HepG2 (cell line): Measurements from ENCODE around the gene ZFAND6. TPM values are rescaled to one million over a fixed set of nuclear protein-coding genes. Genes with fewer than 3 reads are reported as not detected.

Experiments
- AGO1 ChIP-seq: fragments of 200-400 bp; formaldehyde crosslinking; IDR thresholded peaks from 2 replicates; pipeline ENCODE4 v1.6.1; 2017; ENCODE audit warnings: mild to moderate bottlenecking, low read depth, low read length, moderate library complexity; ENCODE audit not compliant: poor library complexity, severe bottlenecking
- BCL6 ChIP-seq: IDR thresholded peaks from 2 replicates; pipeline ENCODE4 v1.6.1; 2016; ENCODE audit warnings: missing genetic modification reagents, missing compliant biosample characterization
- CBX1 ChIP-seq: IDR thresholded peaks from one replicate; pipeline ENCODE4 v1.6.1; 2016; ENCODE audit warnings: antibody characterized with exemption, low read depth
- CEBPB ChIP-seq: IDR thresholded peaks from 2 replicates; pipeline ENCODE4 v1.6.1; 2011; ENCODE audit warnings: low read depth, low read length, improper control_type of control experiment, borderline replicate concordance
- FOXK1 ChIP-seq: sonication (generic); formaldehyde crosslinking; IDR thresholded peaks from 2 replicates; pipeline ENCODE4 v1.4.0; 2020; ENCODE audit warnings: low read depth, missing genetic modification reagents, borderline replicate concordance
- FOXP4 ChIP-seq: sonication (generic); formaldehyde crosslinking; IDR thresholded peaks from 2 replicates; pipeline ENCODE4 v1.4.0; 2020; ENCODE audit warnings: missing genetic modification reagents
- JUND ChIP-seq: sonication (generic); formaldehyde crosslinking; IDR thresholded peaks from 2 replicates; pipeline ENCODE4 v1.8.0; 2022; ENCODE audit warnings: mild to moderate bottlenecking, missing genetic modification reagents
- KDM5A ChIP-seq: fragments of 200-600 bp; sonication (generic); IDR thresholded peaks from 2 replicates; pipeline ENCODE4 v1.7.0; 2018; ENCODE audit warnings: antibody characterized with exemption, mild to moderate bottlenecking, low read length, borderline replicate concordance
- MED13 ChIP-seq: sonication (generic); formaldehyde crosslinking; IDR thresholded peaks from 2 replicates; pipeline ENCODE4 v1.5.0; 2020; ENCODE audit warnings: missing genetic modification reagents
- MLXIP ChIP-seq: sonication (generic); formaldehyde crosslinking; IDR thresholded peaks from 2 replicates; pipeline ENCODE4 v1.9.0; 2021; ENCODE audit warnings: missing genetic modification reagents, borderline replicate concordance
- NFE2 ChIP-seq: sonication (generic); formaldehyde crosslinking; IDR thresholded peaks from 2 replicates; pipeline ENCODE4 v1.4.0; 2020; ENCODE audit warnings: missing genetic modification reagents
- ONECUT2 ChIP-seq: sonication (generic); formaldehyde crosslinking; IDR thresholded peaks from 2 replicates; pipeline ENCODE4 v1.4.0; 2020; ENCODE audit warnings: missing genetic modification reagents
- PCBP1 ChIP-seq: fragments of 200-400 bp; formaldehyde crosslinking; IDR thresholded peaks from 2 replicates; pipeline ENCODE4 v1.6.1; 2017; ENCODE audit warnings: mild to moderate bottlenecking, low read depth, low read length, borderline replicate concordance
- PRDM15 ChIP-seq: sonication (generic); formaldehyde crosslinking; IDR thresholded peaks from 2 replicates; pipeline ENCODE4 v1.4.0; 2020; ENCODE audit warnings: missing genetic modification reagents
- RORA ChIP-seq: sonication (generic); formaldehyde crosslinking; IDR thresholded peaks from 2 replicates; pipeline ENCODE4 v1.5.0; 2020; ENCODE audit warnings: mild to moderate bottlenecking, missing genetic modification reagents, moderate library complexity
- THAP11 ChIP-seq: IDR thresholded peaks from 2 replicates; pipeline ENCODE4 v1.6.1; 2016; ENCODE audit warnings: missing biosample characterization, missing genetic modification reagents
- THAP8 ChIP-seq: sonication (generic); formaldehyde crosslinking; IDR thresholded peaks from 2 replicates; pipeline ENCODE4 v1.5.1; 2020; ENCODE audit warnings: missing genetic modification reagents, mild to moderate bottlenecking, borderline replicate concordance
- TRAFD1 ChIP-seq: sonication (generic); formaldehyde crosslinking; IDR thresholded peaks from 2 replicates; pipeline ENCODE4 v1.5.1; 2020; ENCODE audit warnings: missing genetic modification reagents, mild to moderate bottlenecking, borderline replicate concordance
- ZNF234 ChIP-seq: sonication (generic); formaldehyde crosslinking; conservative IDR thresholded peaks from 2 replicates; pipeline ENCODE4 v1.5.1; 2020; ENCODE audit warnings: mild to moderate bottlenecking, missing genetic modification reagents
- polyA plus RNA-seq, 8 experiments: library from polyadenylated mRNA; depleted of rRNA in 3 of 8; stranded (reverse) in 7 of 8; unstranded in 1 of 8; fragments of >200 nt; fragmentation: Illumina TruSeq in 4 of 8; extraction: Trizol in 4 of 8; gene quantifications; 2 replicates each; pipeline versions ENCODE4 v1.2.1 to v1.2.3, GENCODE V29; 2011 to 2016; ENCODE audit warnings: low read depth in 4 of 8, missing spikeins in 1 of 8, mixed read lengths in 1 of 8; ENCODE audit not compliant: insufficient read depth in 1 of 8
- total RNA-seq, 5 experiments: library from RNA; depleted of rRNA; stranded (reverse); fragments of >200 nt; fragmentation: Illumina TruSeq; extraction: Trizol; gene quantifications; 2 replicates each; pipeline ENCODE4 v1.2.3, GENCODE V29; 2016; ENCODE audit warnings: low read depth in 1 of 5

ZFAND6 gene
- total and polyA plus RNA-seq, 2 of the 13 experiments (the other 11 are each of a cell fraction or from before 2014, with no cell fraction given) = 84.2 to 115 TPM

- TF ChIP-seq RORA (CRISPR knock-in tag) (no peak), JUND (0 out of 2 replicates have a peak, but pooled peaks have one; percentile 11), NFE2 (no peak), MED13 (CRISPR knock-in tag) (no peak), PCBP1 (no peak), FOXP4 (CRISPR knock-in tag) (peak; percentile 52; the same call in 1 of the 2 replicates), AGO1 (no peak), BCL6 (peak; percentile 40; the same call in 1 of the 2 replicates), FOXK1 (peak; percentile 51; the same call in 1 of the 2 replicates), MLXIP (CRISPR knock-in tag) (no peak), CEBPB (peak; percentile 63; the same call in 1 of the 2 replicates), ONECUT2 (CRISPR knock-in tag) (no peak), PRDM15 (CRISPR knock-in tag) (peak; percentile 34; the same call in 1 of the 2 replicates), KDM5A (no peak), ZNF234 (CRISPR knock-in tag) (no peak), THAP11 (CRISPR knock-in tag) (peak; percentile 26; the same call in 1 of the 2 replicates), THAP8 (CRISPR knock-in tag) (no peak), CBX1 (no peak), TRAFD1 (no peak)
Observed at GRCh38 chr15:80171787-80172186, 112.3 kb downstream of the ZFAND6 start (continued).
